SH-SY5Y (cell line): ENCODE measurements around the gene UGT1A3.

Source experiments
- GATA2 ChIP-seq: IDR thresholded peaks from 2 replicates; pipeline ENCODE4 v1.6.1; 2011; ENCODE audit warnings: mild to moderate bottlenecking, low read depth, low read length
- GATA3 ChIP-seq: IDR thresholded peaks from 2 replicates; pipeline ENCODE4 v1.6.1; 2011; ENCODE audit warnings: low read depth, mild to moderate bottlenecking, low read length, moderate library complexity

DNA sequence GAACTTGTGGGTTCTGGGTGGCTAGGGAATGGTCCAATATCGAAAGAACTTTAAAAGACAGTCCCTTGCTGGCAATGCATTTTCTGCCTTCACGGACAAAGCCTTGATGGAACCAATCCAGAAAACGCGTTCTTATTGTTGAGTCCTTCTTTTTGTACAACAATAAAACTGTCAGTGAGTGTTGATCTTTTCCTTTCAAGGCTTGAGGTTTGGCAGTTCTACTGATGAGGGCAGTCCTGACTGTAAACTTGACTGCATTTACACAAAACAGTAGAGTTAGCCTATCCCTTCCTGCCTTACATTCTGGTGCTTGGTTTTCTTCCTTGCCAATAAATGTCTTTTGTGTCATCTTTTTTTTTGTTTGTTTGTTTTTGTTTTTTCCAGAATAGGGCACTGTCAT lies 49.6 kb upstream of the UGT1A3 start:
- TF ChIP-seq GATA3 (no peak), GATA2 (no peak)
